ENCODE results near the gene ATP9B. TPM values are rescaled to one million over a fixed set of nuclear protein-coding genes. Genes with fewer than 3 reads are reported as not detected.
A peak's percentile ranks its signal among the peaks of the same experiment; 100 is the strongest.
"Not testable (repeated sequence)": the region's sequence is repeated elsewhere in the genome, so short reads cannot be mapped to it uniquely, and the experiment has no call there.

ATP9B gene
- total and polyA plus RNA-seq, 9 donors: 11.2 to 31.2 (median 16.0) TPM

GRCh38 chr18:79070486-79070885 lies 1.3 kb downstream of the ATP9B start:
- WGBS (ENCODE audit: insufficient coverage): no CpG with 5 or more reads among the region's 3 CpGs
- H3K27me3 ChIP-seq (ENCODE audit: control insufficient read depth, insufficient read depth, low read length): no peaks in the 10 kb centered on the region
- DNase-seq: no peak
- H3K4me1 ChIP-seq (ENCODE audit: control insufficient read depth, insufficient read depth, low read length): peaks cover 6% of the 10 kb centered on the region
- peak overlapping the region; percentile 62 for H3K4me3 ChIP-seq (ENCODE audit: low read length)
- H3K36me3 ChIP-seq (ENCODE audit: control insufficient read depth, insufficient read depth, low read length): peaks cover 3% of the 10 kb centered on the region
- H3K9me3 ChIP-seq (replicated peaks; ENCODE audit: control insufficient read depth, low read depth, low read length): no peaks in the 10 kb centered on the region
- H3K27ac ChIP-seq (ENCODE audit: low read length): no peak overlapping the region

- no CpG with 5 or more reads among the region's 1 CpG for WGBS (ENCODE audit: insufficient coverage)
- no peak for DNase-seq
- Histone ChIP-seq H3K36me3 (ENCODE audit: control insufficient read depth, insufficient read depth, low read length) (peaks cover 3% of the 10 kb centered on the region), H3K9me3 (replicated peaks; ENCODE audit: control insufficient read depth, low read depth, low read length) (no peaks in the 10 kb centered on the region), H3K27ac (ENCODE audit: low read length) (no peak overlapping the region), H3K27me3 (ENCODE audit: control insufficient read depth, insufficient read depth, low read length) (no peaks in the 10 kb centered on the region), H3K4me1 (ENCODE audit: control insufficient read depth, insufficient read depth, low read length) (peaks cover 6% of the 10 kb centered on the region), H3K4me3 (ENCODE audit: low read length) (no peak overlapping the region)
Observed at GRCh38 chr18:79071037-79071436, 1.8 kb downstream of the ATP9B start.

GRCh38 chr18:79071503-79072210 lies 2.5 kb downstream of the ATP9B start:
- Histone ChIP-seq H3K27ac (ENCODE audit: low read length) (no peak overlapping the region), H3K27me3 (ENCODE audit: control insufficient read depth, insufficient read depth, low read length) (no peaks in the 10 kb centered on the region), H3K36me3 (ENCODE audit: control insufficient read depth, insufficient read depth, low read length) (peaks cover 3% of the 10 kb centered on the region), H3K4me1 (ENCODE audit: control insufficient read depth, insufficient read depth, low read length) (peaks cover 6% of the 10 kb centered on the region), H3K9me3 (replicated peaks; ENCODE audit: control insufficient read depth, low read depth, low read length) (no peaks in the 10 kb centered on the region), H3K4me3 (ENCODE audit: low read length) (no peak overlapping the region)
- DNase-seq: no peak
- no CpG with 5 or more reads among the region's 3 CpGs for WGBS (ENCODE audit: insufficient coverage)

- not testable (repeated sequence) for H3K4me3 ChIP-seq (ENCODE audit: low read length); H3K9me3 ChIP-seq (replicated peaks; ENCODE audit: control insufficient read depth, low read depth, low read length); H3K4me1 ChIP-seq (ENCODE audit: control insufficient read depth, insufficient read depth, low read length); H3K36me3 ChIP-seq (ENCODE audit: control insufficient read depth, insufficient read depth, low read length); H3K27me3 ChIP-seq (ENCODE audit: control insufficient read depth, insufficient read depth, low read length); H3K27ac ChIP-seq (ENCODE audit: low read length); DNase-seq
- WGBS (ENCODE audit: insufficient coverage): 99% methylated on average over 25 of the region's 27 CpGs
Observed at GRCh38 chr18:79072655-79073054, 3.5 kb downstream of the ATP9B start.

GRCh38 chr18:79077181-79077580 lies 8.0 kb downstream of the ATP9B start:
- Histone ChIP-seq H3K4me1 (ENCODE audit: control insufficient read depth, insufficient read depth, low read length) (no peaks in the 10 kb centered on the region), H3K36me3 (ENCODE audit: control insufficient read depth, insufficient read depth, low read length) (peaks cover 7% of the 10 kb centered on the region), H3K27ac (ENCODE audit: low read length) (no peak overlapping the region), H3K4me3 (ENCODE audit: low read length) (no peak overlapping the region), H3K9me3 (replicated peaks; ENCODE audit: control insufficient read depth, low read depth, low read length) (no peaks in the 10 kb centered on the region), H3K27me3 (ENCODE audit: control insufficient read depth, insufficient read depth, low read length) (no peaks in the 10 kb centered on the region)
- no peak for DNase-seq
- WGBS (ENCODE audit: insufficient coverage): 0% methylated on average over 1 of the region's 1 CpG

- not testable (repeated sequence) for H3K27ac ChIP-seq (ENCODE audit: low read length); H3K4me1 ChIP-seq (ENCODE audit: control insufficient read depth, insufficient read depth, low read length); H3K4me3 ChIP-seq (ENCODE audit: low read length); H3K27me3 ChIP-seq (ENCODE audit: control insufficient read depth, insufficient read depth, low read length); DNase-seq; H3K9me3 ChIP-seq (replicated peaks; ENCODE audit: control insufficient read depth, low read depth, low read length)
- H3K36me3 ChIP-seq (ENCODE audit: control insufficient read depth, insufficient read depth, low read length): peaks cover 14% of the 10 kb centered on the region
- WGBS (ENCODE audit: insufficient coverage): no CpG with 5 or more reads among the region's 5 CpGs
Observed at GRCh38 chr18:79078791-79079190, 9.6 kb downstream of the ATP9B start.

GRCh38 chr18:79092874-79093273 lies 23.7 kb downstream of the ATP9B start:
- no peaks in the 10 kb centered on the region for H3K36me3 ChIP-seq (ENCODE audit: control insufficient read depth, insufficient read depth, low read length)
- peaks cover 7% of the 10 kb centered on the region for H3K9me3 ChIP-seq (replicated peaks; ENCODE audit: control insufficient read depth, low read depth, low read length)
- WGBS (ENCODE audit: insufficient coverage): no CpG with 5 or more reads among the region's 3 CpGs
- no peak overlapping the region for H3K27ac ChIP-seq (ENCODE audit: low read length)
- no peaks in the 10 kb centered on the region for H3K27me3 ChIP-seq (ENCODE audit: control insufficient read depth, insufficient read depth, low read length)
- H3K4me1 ChIP-seq (ENCODE audit: control insufficient read depth, insufficient read depth, low read length): no peaks in the 10 kb centered on the region
- H3K4me3 ChIP-seq (ENCODE audit: low read length): no peak overlapping the region
- DNase-seq: no peak

GRCh38 chr18:79093986-79094385 lies 24.8 kb downstream of the ATP9B start:
- 100% methylated on average over 1 of the region's 3 CpGs for WGBS (ENCODE audit: insufficient coverage)
- H3K27ac ChIP-seq (ENCODE audit: low read length): no peak overlapping the region
- H3K4me1 ChIP-seq (ENCODE audit: control insufficient read depth, insufficient read depth, low read length): no peaks in the 10 kb centered on the region
- no peak for DNase-seq
- no peaks in the 10 kb centered on the region for H3K27me3 ChIP-seq (ENCODE audit: control insufficient read depth, insufficient read depth, low read length)
- H3K4me3 ChIP-seq (ENCODE audit: low read length): no peak overlapping the region
- H3K9me3 ChIP-seq (replicated peaks; ENCODE audit: control insufficient read depth, low read depth, low read length): peaks cover 7% of the 10 kb centered on the region
- no peaks in the 10 kb centered on the region for H3K36me3 ChIP-seq (ENCODE audit: control insufficient read depth, insufficient read depth, low read length)

GRCh38 chr18:79095216-79095615 lies 26.0 kb downstream of the ATP9B start:
- Histone ChIP-seq H3K9me3 (replicated peaks; ENCODE audit: control insufficient read depth, low read depth, low read length) (peaks cover 5% of the 10 kb centered on the region), H3K4me1 (ENCODE audit: control insufficient read depth, insufficient read depth, low read length) (no peaks in the 10 kb centered on the region), H3K36me3 (ENCODE audit: control insufficient read depth, insufficient read depth, low read length) (no peaks in the 10 kb centered on the region), H3K4me3 (ENCODE audit: low read length) (no peak overlapping the region), H3K27ac (ENCODE audit: low read length) (no peak overlapping the region), H3K27me3 (ENCODE audit: control insufficient read depth, insufficient read depth, low read length) (no peaks in the 10 kb centered on the region)
- DNase-seq: no peak
- WGBS (ENCODE audit: insufficient coverage): no CpG with 5 or more reads among the region's 1 CpG

GRCh38 chr18:79100944-79101343 lies 31.8 kb downstream of the ATP9B start:
- H3K4me1 ChIP-seq (ENCODE audit: control insufficient read depth, insufficient read depth, low read length): no peaks in the 10 kb centered on the region
- no peaks in the 10 kb centered on the region for H3K27me3 ChIP-seq (ENCODE audit: control insufficient read depth, insufficient read depth, low read length)
- no peaks in the 10 kb centered on the region for H3K9me3 ChIP-seq (replicated peaks; ENCODE audit: control insufficient read depth, low read depth, low read length)
- H3K36me3 ChIP-seq (ENCODE audit: control insufficient read depth, insufficient read depth, low read length): no peaks in the 10 kb centered on the region
- WGBS (ENCODE audit: insufficient coverage): no CpG with 5 or more reads among the region's 2 CpGs
- no peak overlapping the region for H3K4me3 ChIP-seq (ENCODE audit: low read length)
- DNase-seq: no peak
- H3K27ac ChIP-seq (ENCODE audit: low read length): no peak overlapping the region

- H3K36me3 ChIP-seq (ENCODE audit: control insufficient read depth, insufficient read depth, low read length): no peaks in the 10 kb centered on the region
- no peak for DNase-seq
- no CpG with 5 or more reads among the region's 5 CpGs for WGBS (ENCODE audit: insufficient coverage)
- no peak overlapping the region for H3K27ac ChIP-seq (ENCODE audit: low read length)
- H3K4me3 ChIP-seq (ENCODE audit: low read length): no peak overlapping the region
- H3K4me1 ChIP-seq (ENCODE audit: control insufficient read depth, insufficient read depth, low read length): no peaks in the 10 kb centered on the region
- no peaks in the 10 kb centered on the region for H3K27me3 ChIP-seq (ENCODE audit: control insufficient read depth, insufficient read depth, low read length)
- H3K9me3 ChIP-seq (replicated peaks; ENCODE audit: control insufficient read depth, low read depth, low read length): no peaks in the 10 kb centered on the region
Observed at GRCh38 chr18:79102886-79103285, 33.7 kb downstream of the ATP9B start.
